Activated T-cell treated with anti-CD3 and anti-CD28 coated beads, Interleukin-2, amount 50 U/mL, for 4 hours (primary cell): ENCODE results near the gene NUMBL. TPM values are rescaled to one million over a fixed set of nuclear protein-coding genes. Genes with fewer than 3 reads are reported as not detected.
"Not testable (repeated sequence)": the region's sequence is repeated elsewhere in the genome, so short reads cannot be mapped to it uniquely, and the experiment has no call there.

ENCODE experiments used
- ATAC-seq, 2 donors: fragments of 200-7000 bp; cut with Tn5 transposase; one replicate each; pipeline ENCODE4 v1.10.0; 2021
- DNase-seq: peaks from one replicate; pipeline ENCODE4 v3.0.0-alpha.2; 2020
- H3K27me3 Mint-ChIP-seq: one replicate; pipeline ENCODE4 v1.8.0; 2021; ENCODE audit warnings: low read depth, mixed read lengths
- H3K36me3 Mint-ChIP-seq: one replicate; pipeline ENCODE4 v1.8.0; 2022; ENCODE audit warnings: mixed read lengths; ENCODE audit not compliant: insufficient read depth
- H3K4me1 Mint-ChIP-seq: one replicate; pipeline ENCODE4 v1.8.0; 2021; ENCODE audit warnings: low read depth, mixed read lengths
- H3K4me3 Mint-ChIP-seq: one replicate; pipeline ENCODE4 v1.8.0; 2021; ENCODE audit warnings: mild to moderate bottlenecking, moderate library complexity, mixed read lengths
- H3K9me3 Mint-ChIP-seq: one replicate; pipeline ENCODE4 v1.8.0; 2021; ENCODE audit warnings: mixed read lengths
- total RNA-seq, 3 donors: library from RNA; stranded (reverse); gene quantifications; one replicate each; pipeline ENCODE4 v1.2.1, GENCODE V29; 2021

NUMBL gene
- total RNA-seq = 10 to 100 TPM; 13.8 to 17.1 (median 16.7) TPM

- no peaks in the 10 kb centered on the region for H3K9me3 Mint-ChIP-seq
- DNase-seq = no peak
- H3K27me3 Mint-ChIP-seq = no peaks in the 10 kb centered on the region
- H3K4me1 Mint-ChIP-seq = peaks cover 4% of the 10 kb centered on the region
- peak within 1 kb of the TSS; percentile 89 for H3K4me3 Mint-ChIP-seq
- H3K36me3 Mint-ChIP-seq = peaks cover 7% of the 10 kb centered on the region
- no peak for ATAC-seq
Observed at GRCh38 chr19:40690050-40690692, at the start of gene NUMBL. Gene NUMBL (minus strand): TSS chr19:40690651. CDS start chr19:40690483, 168 bp downstream.

- Mint-ChIP-seq H3K36me3 (peaks cover 18% of the 10 kb centered on the region), H3K4me3 (no peak overlapping the region)
Observed at GRCh38 chr19:40739030-40739839, 48.8 kb upstream of the NUMBL start.

GRCh38 chr19:40737102-40737644 is 46.7 kb upstream of the NUMBL start:
- Mint-ChIP-seq H3K4me1 (no peaks in the 10 kb centered on the region), H3K36me3 (peaks cover 30% of the 10 kb centered on the region), H3K27me3 (no peaks in the 10 kb centered on the region), H3K9me3 (no peaks in the 10 kb centered on the region), H3K4me3 (no peak overlapping the region)
- DNase-seq = no peak
- no peak for ATAC-seq

More at GRCh38 chr19:40739030-40739839, 48.8 kb upstream of the NUMBL start:
- Mint-ChIP-seq H3K9me3 (no peaks in the 10 kb centered on the region), H3K4me1 (no peaks in the 10 kb centered on the region), H3K27me3 (no peaks in the 10 kb centered on the region)
- ATAC-seq (no peak), DNase-seq (no peak)

GRCh38 chr19:40736661-40737060 is 46.2 kb upstream of the NUMBL start:
- peaks cover 30% of the 10 kb centered on the region for H3K36me3 Mint-ChIP-seq
- H3K27me3 Mint-ChIP-seq = no peaks in the 10 kb centered on the region
- no peaks in the 10 kb centered on the region for H3K9me3 Mint-ChIP-seq
- no peak for DNase-seq
- no peaks in the 10 kb centered on the region for H3K4me1 Mint-ChIP-seq
- H3K4me3 Mint-ChIP-seq = no peak overlapping the region
- ATAC-seq = no peak

- Mint-ChIP-seq H3K27me3 (no peaks in the 10 kb centered on the region), H3K36me3 (peaks cover 37% of the 10 kb centered on the region), H3K9me3 (no peaks in the 10 kb centered on the region), H3K4me3 (no peak overlapping the region), H3K4me1 (no peaks in the 10 kb centered on the region)
- no peak for DNase-seq
- ATAC-seq = no peak
Observed at GRCh38 chr19:40735013-40735771, 44.7 kb upstream of the NUMBL start.

- DNase-seq (no peak), ATAC-seq (no peak)
- Mint-ChIP-seq H3K36me3 (peaks cover 36% of the 10 kb centered on the region), H3K4me1 (no peaks in the 10 kb centered on the region), H3K9me3 (no peaks in the 10 kb centered on the region), H3K4me3 (no peak overlapping the region), H3K27me3 (no peaks in the 10 kb centered on the region)
Observed at GRCh38 chr19:40733149-40733548, 42.7 kb upstream of the NUMBL start.

GRCh38 chr19:40732304-40732703 is 41.9 kb upstream of the NUMBL start:
- H3K4me1 Mint-ChIP-seq, H3K27me3 Mint-ChIP-seq, DNase-seq, H3K9me3 Mint-ChIP-seq, ATAC-seq, H3K4me3 Mint-ChIP-seq: not testable (repeated sequence)
- peaks cover 33% of the 10 kb centered on the region for H3K36me3 Mint-ChIP-seq

GRCh38 chr19:40730065-40730464 is 39.6 kb upstream of the NUMBL start:
- not testable (repeated sequence) for ATAC-seq, H3K4me3 Mint-ChIP-seq, H3K4me1 Mint-ChIP-seq, H3K9me3 Mint-ChIP-seq, DNase-seq, H3K27me3 Mint-ChIP-seq
- peaks cover 32% of the 10 kb centered on the region for H3K36me3 Mint-ChIP-seq

GRCh38 chr19:40726279-40726678 is 35.8 kb upstream of the NUMBL start:
- ATAC-seq = no peak
- DNase-seq = no peak
- Mint-ChIP-seq H3K4me1 (peaks cover 8% of the 10 kb centered on the region), H3K36me3 (peaks cover 21% of the 10 kb centered on the region), H3K27me3 (no peaks in the 10 kb centered on the region), H3K4me3 (no peak overlapping the region), H3K9me3 (no peaks in the 10 kb centered on the region)

GRCh38 chr19:40724855-40725254 is 34.4 kb upstream of the NUMBL start:
- DNase-seq (no peak), ATAC-seq (peak; percentile 76 to 83)
- no peak overlapping the region for H3K4me3 Mint-ChIP-seq
- H3K9me3 Mint-ChIP-seq = no peaks in the 10 kb centered on the region
- peaks cover 20% of the 10 kb centered on the region for H3K4me1 Mint-ChIP-seq
- peaks cover 14% of the 10 kb centered on the region for H3K36me3 Mint-ChIP-seq
- no peaks in the 10 kb centered on the region for H3K27me3 Mint-ChIP-seq

- DNase-seq (no peak), ATAC-seq (no peak)
- Mint-ChIP-seq H3K4me1 (peaks cover 25% of the 10 kb centered on the region), H3K36me3 (peaks cover 14% of the 10 kb centered on the region), H3K27me3 (no peaks in the 10 kb centered on the region), H3K4me3 (no peak overlapping the region), H3K9me3 (no peaks in the 10 kb centered on the region)
Observed at GRCh38 chr19:40724315-40724714, 33.9 kb upstream of the NUMBL start.

- DNase-seq = no peak
- Mint-ChIP-seq H3K27me3 (no peaks in the 10 kb centered on the region), H3K36me3 (peaks cover 14% of the 10 kb centered on the region), H3K9me3 (no peaks in the 10 kb centered on the region), H3K4me1 (peaks cover 30% of the 10 kb centered on the region), H3K4me3 (no peak overlapping the region)
- no peak for ATAC-seq
Observed at GRCh38 chr19:40723661-40724254, 33.3 kb upstream of the NUMBL start.

GRCh38 chr19:40721936-40722661 is 31.6 kb upstream of the NUMBL start:
- Mint-ChIP-seq H3K27me3 (no peaks in the 10 kb centered on the region), H3K4me3 (no peak overlapping the region), H3K36me3 (peaks cover 12% of the 10 kb centered on the region), H3K4me1 (peaks cover 37% of the 10 kb centered on the region), H3K9me3 (no peaks in the 10 kb centered on the region)
- DNase-seq (no peak), ATAC-seq (no peak)
